C4-2B (cell line): ENCODE results near the gene LRBA.
A peak's percentile ranks its signal among the peaks of the same experiment; 100 is the strongest.

Experiments
- H3K27ac ChIP-seq: fragments of 450-650 bp; 2 replicates; pipeline ENCODE4 v1.5.1; 2017
- ZFX ChIP-seq: fragments of 450-650 bp; IDR thresholded peaks from 2 replicates; pipeline ENCODE4 v1.6.1; 2017
- TF ChIP-seq, protein P1 (sequence below): fragments of 450-650 bp; conservative IDR thresholded peaks from 2 replicates; pipeline ENCODE4 v1.5.1; 2017; ENCODE audit warnings: mild to moderate bottlenecking

Gene LRBA

DNA sequence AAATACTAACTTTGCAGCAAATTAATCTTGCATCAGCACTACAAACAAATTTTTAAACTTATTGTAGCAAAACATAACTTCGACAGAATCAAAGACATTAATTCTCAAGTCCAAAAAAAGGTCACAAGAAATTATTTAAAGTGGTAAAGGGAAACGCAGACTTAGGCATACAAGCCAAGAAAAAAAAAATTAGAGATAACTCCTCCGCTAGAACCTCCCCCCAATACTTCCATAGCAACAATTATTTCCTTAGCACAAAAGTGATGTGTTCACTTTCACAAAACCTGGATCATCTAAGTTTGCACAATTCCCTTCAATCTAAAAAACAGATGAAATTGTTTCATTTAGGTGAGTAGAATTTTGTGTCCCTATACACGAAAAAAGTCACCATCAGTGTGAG, 1.1 kb downstream of the LRBA start:
- TF ChIP-seq ZFX: no peak
- TF ChIP-seq, protein P1, sequence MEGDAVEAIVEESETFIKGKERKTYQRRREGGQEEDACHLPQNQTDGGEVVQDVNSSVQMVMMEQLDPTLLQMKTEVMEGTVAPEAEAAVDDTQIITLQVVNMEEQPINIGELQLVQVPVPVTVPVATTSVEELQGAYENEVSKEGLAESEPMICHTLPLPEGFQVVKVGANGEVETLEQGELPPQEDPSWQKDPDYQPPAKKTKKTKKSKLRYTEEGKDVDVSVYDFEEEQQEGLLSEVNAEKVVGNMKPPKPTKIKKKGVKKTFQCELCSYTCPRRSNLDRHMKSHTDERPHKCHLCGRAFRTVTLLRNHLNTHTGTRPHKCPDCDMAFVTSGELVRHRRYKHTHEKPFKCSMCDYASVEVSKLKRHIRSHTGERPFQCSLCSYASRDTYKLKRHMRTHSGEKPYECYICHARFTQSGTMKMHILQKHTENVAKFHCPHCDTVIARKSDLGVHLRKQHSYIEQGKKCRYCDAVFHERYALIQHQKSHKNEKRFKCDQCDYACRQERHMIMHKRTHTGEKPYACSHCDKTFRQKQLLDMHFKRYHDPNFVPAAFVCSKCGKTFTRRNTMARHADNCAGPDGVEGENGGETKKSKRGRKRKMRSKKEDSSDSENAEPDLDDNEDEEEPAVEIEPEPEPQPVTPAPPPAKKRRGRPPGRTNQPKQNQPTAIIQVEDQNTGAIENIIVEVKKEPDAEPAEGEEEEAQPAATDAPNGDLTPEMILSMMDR: no peak
- peak overlapping the region; percentile 94 for H3K27ac ChIP-seq

- H3K27ac ChIP-seq: no peak overlapping the region
- TF ChIP-seq, protein P1: no peak
- TF ChIP-seq ZFX: no peak
Measured at GRCh38 chr4:151013491-151013890, 1.6 kb downstream of the LRBA start.

GRCh38 chr4:151012820-151013219, 2.3 kb downstream of the LRBA start:
- H3K27ac ChIP-seq: peak overlapping the region; percentile 40
- TF ChIP-seq, protein P1: no peak
- TF ChIP-seq ZFX: no peak

GRCh38 chr4:151012376-151012775, 2.7 kb downstream of the LRBA start:
- peak overlapping the region; percentile 40; the same call in 1 of the 2 replicates for H3K27ac ChIP-seq
- TF ChIP-seq, protein P1: no peak
- no peak for TF ChIP-seq ZFX

GRCh38 chr4:151004222-151004621, 10.9 kb downstream of the LRBA start:
- H3K27ac ChIP-seq: no peak overlapping the region
- TF ChIP-seq, protein P1: no peak
- TF ChIP-seq ZFX: no peak

DNA sequence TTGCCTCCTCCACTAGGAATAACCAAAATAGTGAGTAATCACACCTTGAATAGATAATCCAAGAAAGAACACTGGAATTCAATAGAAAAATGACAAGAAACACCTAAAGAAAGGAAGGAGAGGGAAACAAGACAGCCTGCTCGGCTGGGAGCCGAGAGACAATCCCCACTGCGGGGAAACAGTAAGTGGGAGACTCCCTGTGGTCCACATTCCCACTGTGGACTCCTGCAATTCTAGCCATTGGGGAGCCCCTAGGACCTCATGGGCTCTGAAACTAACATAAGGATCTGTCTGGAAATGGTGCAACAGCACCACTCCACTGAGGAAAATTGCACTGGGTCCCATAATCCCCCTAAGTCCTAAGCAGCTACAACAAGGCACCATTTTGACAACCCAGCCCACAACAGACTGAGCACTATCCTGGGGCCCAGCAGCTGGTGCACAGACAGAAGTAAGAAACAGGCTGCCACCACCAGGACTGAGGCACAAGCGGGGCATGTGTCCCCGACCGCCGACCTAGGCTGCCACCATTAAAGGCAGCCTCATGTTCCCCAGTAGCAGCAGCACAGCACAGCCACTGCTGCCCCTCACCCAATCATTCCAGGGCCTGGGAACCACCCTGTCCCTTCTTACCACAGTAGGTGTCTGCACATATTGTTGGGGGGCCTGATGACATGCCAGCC, 14.2 kb downstream of the LRBA start:
- TF ChIP-seq, protein P1: no peak
- no peak for TF ChIP-seq ZFX
- H3K27ac ChIP-seq: no peak overlapping the region

- no peak overlapping the region for H3K27ac ChIP-seq
- no peak for TF ChIP-seq ZFX
- TF ChIP-seq, protein P1: no peak
Measured at GRCh38 chr4:150999086-150999485, 16.0 kb downstream of the LRBA start.
